MCF 10A (cell line): ENCODE data around the gene SASH3. TPM values are rescaled to one million over a fixed set of nuclear protein-coding genes. Genes with fewer than 3 reads are reported as not detected.

Source experiments
- BruUV-seq: library from RNA; stranded (reverse); fragments of 400-500 nt; replicated peaks from 2 replicates; lab custom pipeline; 2021; lab: Mats Ljungman, UMichigan
- CTCF ChIA-PET: fragments of 300-600 bp; sonication (Branson Sonifier 250); formaldehyde crosslinking; extraction: SDS; loops from one replicate; lab custom pipeline; 2021; ENCODE audit warnings: antibody characterized with exemption, inconsistent platforms; lab: Yijun Ruan, JAX
- POLR2A ChIA-PET: fragments of 300-600, 350-650 bp; sonication (Branson Sonifier 250); formaldehyde crosslinking; extraction: SDS; loops from one replicate; lab custom pipeline; 2020; ENCODE audit warnings: antibody characterized with exemption, inconsistent platforms; lab: Yijun Ruan, JAX
- DNase-seq: peaks from one replicate; pipeline ENCODE4 v3.0.0-alpha.2; 2018; ENCODE audit not compliant: unreplicated experiment
- H3K27ac Mint-ChIP-seq: one replicate; pipeline ENCODE4 v1.8.0; 2022; ENCODE audit warnings: mild to moderate bottlenecking, low read depth, mixed read lengths; ENCODE audit not compliant: unreplicated experiment
- H3K27me3 Mint-ChIP-seq: one replicate; pipeline ENCODE4 v1.8.0; 2022; ENCODE audit warnings: mixed read lengths; ENCODE audit not compliant: insufficient read depth, unreplicated experiment
- H3K36me3 Mint-ChIP-seq: one replicate; pipeline ENCODE4 v1.8.0; 2022; ENCODE audit warnings: mild to moderate bottlenecking, moderate library complexity, mixed read lengths; ENCODE audit not compliant: insufficient read depth, unreplicated experiment
- H3K4me1 Mint-ChIP-seq: one replicate; pipeline ENCODE4 v1.8.0; 2022; ENCODE audit warnings: mixed read lengths; ENCODE audit not compliant: insufficient read depth, unreplicated experiment
- H3K4me3 Mint-ChIP-seq: one replicate; pipeline ENCODE4 v1.8.0; 2022; ENCODE audit warnings: mild to moderate bottlenecking, moderate library complexity, mixed read lengths; ENCODE audit not compliant: unreplicated experiment
- H3K9me3 Mint-ChIP-seq: one replicate; pipeline ENCODE4 v1.8.0; 2022; ENCODE audit warnings: mixed read lengths; ENCODE audit not compliant: unreplicated experiment
- intact Hi-C: fragments of 100-400 bp; cut with micrococcal nuclease; formaldehyde crosslinking; loops from 2 replicates; pipeline ENCODE4 v1.14.1; 2022
- total RNA-seq: library from RNA; stranded (reverse); gene quantifications from 2 replicates; pipeline ENCODE4 v1.2.3, GENCODE V29; 2022
- TF ChIP-seq, protein P1 (sequence below): fragments of 200-600 bp; IDR thresholded peaks from one replicate; pipeline ENCODE4 v1.8.0; 2022; ENCODE audit warnings: antibody characterized with exemption, mild to moderate bottlenecking; ENCODE audit not compliant: unreplicated experiment

SASH3 gene
- total RNA-seq, 1 experiment from 2014 or later, result not detected

DNA sequence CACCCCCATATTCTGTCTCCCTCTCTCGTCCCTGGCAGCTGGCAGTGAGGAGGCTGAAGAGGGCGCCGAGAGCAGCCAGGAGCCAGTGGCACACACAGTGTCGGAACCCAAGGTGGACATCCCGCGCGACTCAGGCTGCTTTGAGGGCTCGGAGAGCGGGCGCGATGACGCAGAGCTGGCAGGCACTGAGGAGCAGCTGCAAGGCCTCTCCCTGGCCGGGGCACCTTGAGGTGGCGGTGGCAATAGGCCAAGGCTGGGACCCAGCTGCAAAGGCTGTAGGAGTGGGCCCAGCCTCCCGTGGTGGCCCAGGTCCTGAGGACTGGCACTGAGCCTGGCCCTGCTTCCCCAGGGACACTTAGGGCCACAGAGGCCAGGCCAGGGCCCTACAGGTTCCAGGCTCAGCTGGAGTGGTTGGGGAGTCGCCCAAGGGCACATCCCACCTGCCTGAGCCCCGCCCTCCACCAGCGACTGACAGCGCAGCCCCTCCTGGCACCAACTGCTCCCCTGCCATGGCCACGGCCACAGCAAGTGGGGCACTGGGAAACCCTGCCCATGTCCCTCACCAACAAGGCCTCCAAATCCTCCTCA lies 13.9 kb downstream of the SASH3 start:
- no peak overlapping the region for H3K27ac Mint-ChIP-seq
- no TSS peak for BruUV-seq
- ChIA-PET POLR2A (interaction anchor here (0.6 kb wide), 1 partner anchor 193 kb away, joined by 3 read pairs; no protein-coding TSS in a partner anchor), CTCF (no interaction called here)
- peaks cover 6% of the 10 kb centered on the region for H3K36me3 Mint-ChIP-seq
- TF ChIP-seq, protein P1, sequence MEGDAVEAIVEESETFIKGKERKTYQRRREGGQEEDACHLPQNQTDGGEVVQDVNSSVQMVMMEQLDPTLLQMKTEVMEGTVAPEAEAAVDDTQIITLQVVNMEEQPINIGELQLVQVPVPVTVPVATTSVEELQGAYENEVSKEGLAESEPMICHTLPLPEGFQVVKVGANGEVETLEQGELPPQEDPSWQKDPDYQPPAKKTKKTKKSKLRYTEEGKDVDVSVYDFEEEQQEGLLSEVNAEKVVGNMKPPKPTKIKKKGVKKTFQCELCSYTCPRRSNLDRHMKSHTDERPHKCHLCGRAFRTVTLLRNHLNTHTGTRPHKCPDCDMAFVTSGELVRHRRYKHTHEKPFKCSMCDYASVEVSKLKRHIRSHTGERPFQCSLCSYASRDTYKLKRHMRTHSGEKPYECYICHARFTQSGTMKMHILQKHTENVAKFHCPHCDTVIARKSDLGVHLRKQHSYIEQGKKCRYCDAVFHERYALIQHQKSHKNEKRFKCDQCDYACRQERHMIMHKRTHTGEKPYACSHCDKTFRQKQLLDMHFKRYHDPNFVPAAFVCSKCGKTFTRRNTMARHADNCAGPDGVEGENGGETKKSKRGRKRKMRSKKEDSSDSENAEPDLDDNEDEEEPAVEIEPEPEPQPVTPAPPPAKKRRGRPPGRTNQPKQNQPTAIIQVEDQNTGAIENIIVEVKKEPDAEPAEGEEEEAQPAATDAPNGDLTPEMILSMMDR, result no peak
- intact Hi-C loops, result no loop called here
- no peak overlapping the region for H3K4me3 Mint-ChIP-seq
- no peak for DNase-seq
- no peaks in the 10 kb centered on the region for H3K4me1 Mint-ChIP-seq
- H3K27me3 Mint-ChIP-seq, result no peaks in the 10 kb centered on the region
- no peaks in the 10 kb centered on the region for H3K9me3 Mint-ChIP-seq

DNA sequence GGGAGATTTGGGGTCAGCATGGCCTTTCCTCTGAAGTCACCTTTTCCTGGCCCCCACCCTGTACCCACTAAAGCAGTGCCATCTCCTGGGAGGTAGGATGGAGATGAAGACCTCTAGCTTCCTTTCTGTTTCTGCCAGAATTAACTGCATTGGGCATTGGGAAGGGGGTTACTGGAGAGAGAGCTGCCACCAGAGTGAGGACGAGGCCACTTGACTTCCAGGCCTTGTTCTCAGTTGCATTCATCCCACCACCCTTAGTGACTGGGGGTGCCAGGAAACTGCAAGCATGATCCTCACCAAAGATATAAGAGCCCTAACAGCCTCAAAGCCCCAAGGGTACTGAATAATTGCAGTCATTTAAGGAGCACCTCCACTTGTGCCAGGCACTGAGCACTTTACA lies 15.8 kb downstream of the SASH3 start:
- no TSS peak for BruUV-seq
- Mint-ChIP-seq H3K4me3 (no peak overlapping the region), H3K36me3 (peaks cover 6% of the 10 kb centered on the region), H3K27me3 (no peaks in the 10 kb centered on the region), H3K4me1 (no peaks in the 10 kb centered on the region), H3K9me3 (no peaks in the 10 kb centered on the region), H3K27ac (no peak overlapping the region)
- POLR2A ChIA-PET, result no interaction called here
- intact Hi-C loops, result no loop called here
- CTCF ChIA-PET, result interaction anchor here (1.1 kb wide), 1 partner anchor 155 kb away, joined by 3 read pairs; no protein-coding TSS in a partner anchor
- DNase-seq, result no peak
- TF ChIP-seq, protein P1, result no peak

DNA sequence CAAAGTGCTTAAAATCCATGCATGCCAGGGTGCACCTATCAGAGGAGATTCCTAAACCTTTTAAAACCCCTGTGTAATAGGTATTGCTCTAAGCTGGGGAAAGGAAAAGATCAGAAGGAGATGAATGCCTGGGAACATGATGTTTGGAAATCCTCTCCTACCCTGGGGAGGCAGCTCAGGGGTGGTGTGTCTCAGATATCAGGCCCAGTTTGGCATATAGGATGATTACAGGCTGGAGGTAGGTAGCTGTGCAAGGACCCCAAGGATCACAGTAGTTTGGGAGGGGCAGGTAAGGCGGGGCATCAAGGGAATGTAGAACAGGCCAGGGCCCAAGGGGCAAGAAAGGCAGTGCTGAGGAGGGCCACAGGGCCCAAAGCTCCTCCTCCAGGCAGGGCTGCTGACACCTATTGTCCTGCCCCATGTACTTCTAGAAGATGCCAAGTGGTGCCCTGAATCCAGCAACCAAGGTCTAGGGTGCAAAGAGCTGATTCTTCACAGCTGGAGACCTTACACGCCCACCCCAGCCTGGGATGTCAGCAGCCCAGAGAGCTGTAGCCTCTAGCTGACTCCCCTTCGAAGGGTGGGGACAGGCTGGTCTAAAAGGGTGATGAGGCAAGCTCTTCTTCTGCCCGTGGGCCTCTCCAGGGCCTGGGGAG lies 17.6 kb downstream of the SASH3 start:
- no peaks in the 10 kb centered on the region for H3K9me3 Mint-ChIP-seq
- intact Hi-C loops, result no loop called here
- TF ChIP-seq, protein P1, result no peak
- no peak overlapping the region for H3K4me3 Mint-ChIP-seq
- ChIA-PET CTCF (interaction anchor here (0.7 to 0.9 kb wide), 2 partner anchors 71 to 500 kb away, joined by 3 read pairs; no protein-coding TSS in a partner anchor), POLR2A (interaction anchor here (0.6 kb wide), 1 partner anchor 1083 kb away, joined by 3 read pairs; no protein-coding TSS in a partner anchor)
- DNase-seq, result no peak
- BruUV-seq, result no TSS peak
- peaks cover 16% of the 10 kb centered on the region for H3K36me3 Mint-ChIP-seq
- H3K27ac Mint-ChIP-seq, result no peak overlapping the region
- no peaks in the 10 kb centered on the region for H3K27me3 Mint-ChIP-seq
- H3K4me1 Mint-ChIP-seq, result no peaks in the 10 kb centered on the region

DNA sequence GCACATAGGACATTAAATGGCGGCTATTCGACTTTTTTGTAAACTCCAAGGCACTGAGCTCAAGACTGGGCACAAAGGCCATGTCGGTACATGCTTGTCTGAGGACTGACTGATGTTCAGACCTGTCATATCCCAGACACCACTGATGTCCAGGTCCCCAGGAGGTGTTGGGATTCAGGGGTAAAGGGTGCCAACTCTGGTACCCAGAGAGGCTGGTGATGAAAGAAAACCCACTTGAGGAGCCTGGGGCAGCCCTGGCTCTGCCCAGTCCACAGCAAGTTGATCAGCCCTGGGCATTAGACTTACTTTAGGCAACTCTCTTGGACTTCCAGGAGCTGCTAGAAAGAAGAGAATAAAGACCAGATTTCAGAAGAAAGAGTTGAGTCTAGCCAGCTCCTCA lies 18.7 kb downstream of the SASH3 start:
- intact Hi-C loops, result no loop called here
- Mint-ChIP-seq H3K36me3 (peaks cover 16% of the 10 kb centered on the region), H3K27me3 (no peaks in the 10 kb centered on the region), H3K9me3 (no peaks in the 10 kb centered on the region), H3K4me3 (no peak overlapping the region), H3K4me1 (no peaks in the 10 kb centered on the region), H3K27ac (no peak overlapping the region)
- DNase-seq, result no peak
- POLR2A ChIA-PET, result no interaction called here
- TF ChIP-seq, protein P1, result no peak
- CTCF ChIA-PET, result interaction anchor here (0.9 kb wide), 1 partner anchor 65 kb away, joined by 3 read pairs; no protein-coding TSS in a partner anchor
- BruUV-seq, result no TSS peak
